HG03460 (cell line): ENCODE results near the gene CLEC2D.
A peak's percentile ranks its signal among the peaks of the same experiment; 100 is the strongest.
"Not testable (repeated sequence)": the region's sequence is repeated elsewhere in the genome, so short reads cannot be mapped to it uniquely, and the experiment has no call there.

ENCODE experiments used
- ATAC-seq: cut with Tn5 transposase; IDR thresholded peaks from one replicate; pipeline ENCODE4 v1.9.1; 2021; ENCODE audit not compliant: unreplicated experiment

CLEC2D gene

DNA sequence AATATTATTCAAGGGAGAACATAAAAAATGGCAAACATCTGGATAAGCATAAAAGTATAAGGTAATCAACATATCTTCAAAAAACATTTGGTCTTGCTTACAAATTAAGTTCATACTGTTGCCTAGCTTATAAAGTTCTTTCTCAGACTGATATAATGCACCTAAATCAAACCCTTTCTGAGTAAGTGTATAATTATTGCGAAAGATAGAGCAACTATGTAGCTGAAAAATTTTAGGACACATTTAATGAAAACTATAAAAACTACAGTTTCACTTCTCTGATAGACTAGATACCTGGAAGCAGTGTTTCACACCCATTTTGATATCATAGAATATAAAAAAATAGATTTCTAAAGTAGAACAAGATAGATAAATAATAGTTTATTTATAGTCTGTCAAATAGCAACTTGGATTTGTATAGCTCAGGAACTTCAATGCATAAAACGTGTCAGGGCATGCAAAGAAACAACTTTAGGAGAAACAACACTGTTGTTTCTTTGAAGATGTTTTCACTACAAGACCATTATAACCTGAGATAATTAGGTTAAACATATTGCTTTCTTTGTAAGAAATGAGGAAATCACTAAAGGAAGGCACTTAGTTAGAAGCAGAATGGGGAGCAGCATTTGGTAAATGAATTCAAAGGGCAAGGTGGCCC lies 55.8 kb downstream of the CLEC2D start:
- no peak for ATAC-seq

DNA sequence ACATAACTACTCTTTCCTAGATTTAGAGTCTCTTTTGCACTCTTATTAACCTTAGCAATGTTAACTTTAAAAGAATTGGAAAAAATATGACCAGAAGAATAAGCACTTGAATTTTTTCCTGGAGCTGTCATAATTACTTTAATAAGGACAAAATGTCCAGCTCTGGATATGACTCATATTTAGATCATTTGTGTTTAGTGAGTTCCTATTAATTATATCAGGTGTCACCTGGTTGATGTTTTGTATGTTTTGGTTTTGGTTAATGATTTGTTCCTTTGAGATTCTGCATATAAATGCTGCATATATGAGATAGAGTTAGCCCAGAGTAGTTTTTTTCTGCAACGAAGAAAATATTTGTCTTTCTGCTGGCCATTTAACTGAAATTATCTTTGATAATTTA lies 58.3 kb downstream of the CLEC2D start:
- no peak for ATAC-seq

DNA sequence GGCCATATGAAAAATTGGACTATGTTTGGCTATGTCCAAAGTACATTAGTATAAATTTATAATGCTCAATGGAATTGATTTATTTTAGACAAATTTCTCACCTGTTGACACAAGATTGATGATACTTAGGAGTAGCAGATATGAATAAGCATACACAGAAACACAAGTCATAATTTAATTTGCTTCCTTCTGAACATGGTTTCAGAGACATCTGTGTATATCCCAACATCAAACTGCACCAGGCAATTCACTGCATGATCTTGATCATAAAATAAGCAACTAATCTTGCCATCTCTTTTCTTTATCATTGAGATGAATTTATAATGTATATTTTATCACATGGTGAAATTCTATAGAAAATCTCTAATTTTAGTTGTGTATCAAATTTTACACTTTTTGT lies 59.6 kb downstream of the CLEC2D start:
- ATAC-seq, result no peak

DNA sequence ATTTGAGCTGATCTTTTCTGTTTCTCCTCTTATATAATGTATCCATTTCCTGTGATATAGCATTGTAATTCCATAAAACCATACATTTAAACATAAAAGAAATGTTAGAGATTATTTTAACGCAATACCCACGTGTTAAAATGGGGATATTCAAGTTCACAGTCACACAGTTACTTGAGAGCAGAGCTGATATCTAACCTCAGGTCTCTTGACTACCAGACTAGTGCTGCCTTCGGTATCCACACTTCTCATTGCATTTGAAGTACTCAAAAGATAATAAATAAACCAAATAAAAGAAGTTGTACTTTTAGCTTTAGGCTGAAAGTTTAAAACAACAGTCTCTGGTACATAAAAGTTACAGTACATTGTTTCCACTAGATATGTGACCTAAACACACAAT lies 60.5 kb downstream of the CLEC2D start:
- ATAC-seq, result no peak

DNA sequence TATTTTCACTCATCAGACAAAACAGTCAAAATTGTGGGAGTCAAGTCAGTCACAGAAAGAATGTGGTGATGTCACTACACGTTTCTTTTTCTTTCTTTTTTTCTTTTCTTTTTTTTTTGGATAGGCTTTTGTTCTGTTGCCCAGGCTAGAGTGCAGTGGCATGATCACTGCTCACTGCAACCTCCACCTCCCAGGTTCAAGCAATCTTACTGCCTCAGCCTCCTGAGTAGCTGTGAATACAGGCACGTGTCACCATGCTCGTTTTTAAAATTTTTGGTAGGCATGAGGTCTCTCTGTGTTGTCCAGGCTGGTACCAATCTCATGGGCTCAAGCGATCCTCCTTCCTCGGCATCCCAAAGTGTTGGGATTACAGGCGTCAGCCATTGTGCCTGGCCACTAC lies 61.1 kb downstream of the CLEC2D start:
- ATAC-seq, result no peak

DNA sequence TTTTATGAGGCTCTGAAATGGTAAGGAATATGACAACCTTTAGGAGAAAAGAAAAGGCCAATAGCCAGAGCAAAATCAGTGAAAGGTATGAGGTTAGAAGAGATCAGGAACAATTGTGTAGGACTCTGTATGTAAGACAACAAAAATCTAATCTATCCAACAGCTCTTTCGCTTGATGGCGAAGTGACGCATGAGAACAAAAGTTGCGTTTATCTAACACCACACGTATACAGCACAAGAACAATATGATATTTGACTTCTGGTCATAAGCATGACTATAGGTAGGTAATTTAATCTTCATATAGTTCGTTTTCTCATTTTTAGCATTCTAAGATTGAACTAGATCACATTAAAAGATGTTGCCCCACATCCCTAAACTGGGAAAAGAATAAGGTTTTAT lies 61.9 kb downstream of the CLEC2D start:
- ATAC-seq, result no peak

DNA sequence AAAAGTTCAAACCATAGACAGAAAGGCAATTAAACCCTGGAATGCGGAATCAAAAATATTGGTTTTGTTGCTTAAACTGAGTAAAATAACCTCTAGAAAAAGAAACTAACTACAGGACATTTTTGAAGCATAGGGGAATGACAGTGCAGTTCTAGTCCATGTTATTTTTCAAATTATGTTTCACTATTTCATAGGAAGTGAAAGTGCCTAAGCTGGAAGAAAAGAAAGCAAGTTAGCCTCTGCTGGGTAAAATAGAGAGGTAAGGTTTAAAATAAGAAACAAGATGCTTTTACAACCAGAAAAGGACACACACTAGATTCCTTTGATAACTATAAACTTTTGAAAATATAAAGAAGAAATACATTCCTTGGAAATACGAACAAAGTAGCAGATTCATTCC lies 62.3 kb downstream of the CLEC2D start:
- ATAC-seq, result peak; percentile 28

DNA sequence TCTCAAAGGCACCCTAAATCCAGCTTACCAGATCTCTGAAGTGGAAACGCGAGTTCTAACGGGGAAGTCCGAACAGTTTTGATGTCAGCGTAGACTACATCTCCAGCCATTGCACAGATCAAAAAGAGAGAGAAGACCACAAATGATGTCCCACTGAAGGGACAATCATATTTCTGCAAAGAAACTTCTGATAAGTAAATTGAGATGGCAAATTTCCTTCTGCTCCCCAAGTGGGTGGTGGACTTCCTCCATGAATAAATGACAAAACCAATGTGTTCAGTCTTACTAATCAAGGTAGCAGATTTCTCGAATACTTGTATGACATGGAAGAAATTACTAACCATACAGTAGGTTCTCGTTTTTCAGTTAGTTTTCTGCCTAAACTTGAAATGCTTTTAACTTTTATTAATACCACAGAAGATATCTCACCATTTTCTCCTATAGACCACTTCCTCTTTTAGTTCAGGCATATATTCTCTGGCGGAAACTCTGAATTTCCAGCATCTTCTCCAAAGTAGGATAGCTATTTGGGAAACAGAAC lies 63.5 kb downstream of the CLEC2D start, which contains the start of gene CLECL1:
Gene CLECL1 (minus strand): TSS at position 177 of the 541 bp plus-strand sequence.
- ATAC-seq, result peak; percentile 39

DNA sequence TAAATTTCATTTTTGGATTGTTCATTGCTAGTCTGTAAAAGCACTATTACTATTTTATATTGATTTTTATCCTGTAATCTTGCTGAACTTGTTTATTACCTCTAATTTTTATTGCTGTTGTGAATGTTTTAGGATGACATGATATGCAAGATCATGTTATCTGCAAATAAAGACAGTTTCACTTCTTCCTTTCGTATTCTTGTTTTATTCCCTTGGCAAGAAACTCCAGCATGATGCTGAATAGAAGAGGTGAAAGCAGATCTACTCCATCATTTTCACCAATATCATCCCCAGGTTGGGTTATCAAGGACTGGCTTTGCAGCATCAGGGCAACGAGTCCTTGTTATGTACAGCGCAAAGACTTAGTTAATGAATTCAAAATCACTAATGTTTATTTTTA lies 66.1 kb downstream of the CLEC2D start:
- ATAC-seq, result no peak

DNA sequence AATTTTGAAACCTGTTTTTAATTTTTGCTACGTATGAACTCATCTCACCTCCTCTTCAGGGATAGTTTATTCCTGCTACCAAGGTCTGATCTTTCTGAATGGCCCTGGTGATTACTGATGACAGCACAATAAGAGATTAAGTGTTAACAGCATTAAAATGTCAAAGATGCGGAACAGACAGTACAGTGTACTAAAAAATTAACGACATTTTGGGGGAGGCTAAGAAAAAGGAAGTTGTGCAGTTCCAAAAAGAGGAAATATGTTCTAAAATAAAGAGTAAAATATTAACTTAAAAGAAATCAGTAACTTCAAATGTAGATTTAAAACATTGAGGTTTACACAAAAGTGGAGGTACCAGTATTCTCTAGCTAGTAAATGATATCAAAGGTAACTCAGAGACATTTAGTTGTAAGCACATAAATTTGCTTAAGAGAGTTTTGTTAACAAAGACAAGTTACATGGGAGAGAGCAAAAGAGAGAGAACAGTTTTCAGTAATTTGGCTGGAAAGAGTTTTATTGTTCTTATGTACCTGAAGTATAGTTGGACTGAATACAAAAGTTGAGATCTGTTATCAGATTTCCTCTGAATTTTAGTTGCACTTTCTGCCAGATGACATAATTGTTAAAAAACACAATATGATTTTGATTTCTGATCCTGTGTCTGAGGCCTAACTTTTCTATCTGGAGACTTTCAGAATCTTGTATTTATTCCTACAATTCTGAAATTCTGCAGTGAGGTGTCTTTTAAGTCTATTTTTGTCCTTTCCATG lies 67.6 kb downstream of the CLEC2D start:
- no peak for ATAC-seq

DNA sequence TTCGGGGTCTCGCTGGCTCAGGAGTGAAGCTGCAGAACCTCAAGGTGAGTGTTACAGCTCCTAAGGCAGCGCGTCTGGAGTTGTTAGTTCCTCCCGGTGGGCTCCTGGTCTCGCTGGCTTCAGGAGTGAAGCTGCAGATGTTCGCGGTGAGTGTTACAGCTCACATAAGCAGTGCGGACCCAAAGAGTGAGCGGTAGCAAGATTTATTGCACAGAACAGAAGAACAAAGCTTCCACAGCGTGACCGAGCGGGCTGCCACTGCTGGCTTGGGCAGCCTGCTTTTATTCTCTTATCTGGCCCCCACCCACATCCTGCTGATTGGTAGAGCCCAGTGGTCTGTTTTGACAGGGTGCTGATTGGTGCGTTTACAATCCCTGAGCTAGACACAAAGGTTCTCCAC lies 69.4 kb downstream of the CLEC2D start:
- not testable (repeated sequence) for ATAC-seq

DNA sequence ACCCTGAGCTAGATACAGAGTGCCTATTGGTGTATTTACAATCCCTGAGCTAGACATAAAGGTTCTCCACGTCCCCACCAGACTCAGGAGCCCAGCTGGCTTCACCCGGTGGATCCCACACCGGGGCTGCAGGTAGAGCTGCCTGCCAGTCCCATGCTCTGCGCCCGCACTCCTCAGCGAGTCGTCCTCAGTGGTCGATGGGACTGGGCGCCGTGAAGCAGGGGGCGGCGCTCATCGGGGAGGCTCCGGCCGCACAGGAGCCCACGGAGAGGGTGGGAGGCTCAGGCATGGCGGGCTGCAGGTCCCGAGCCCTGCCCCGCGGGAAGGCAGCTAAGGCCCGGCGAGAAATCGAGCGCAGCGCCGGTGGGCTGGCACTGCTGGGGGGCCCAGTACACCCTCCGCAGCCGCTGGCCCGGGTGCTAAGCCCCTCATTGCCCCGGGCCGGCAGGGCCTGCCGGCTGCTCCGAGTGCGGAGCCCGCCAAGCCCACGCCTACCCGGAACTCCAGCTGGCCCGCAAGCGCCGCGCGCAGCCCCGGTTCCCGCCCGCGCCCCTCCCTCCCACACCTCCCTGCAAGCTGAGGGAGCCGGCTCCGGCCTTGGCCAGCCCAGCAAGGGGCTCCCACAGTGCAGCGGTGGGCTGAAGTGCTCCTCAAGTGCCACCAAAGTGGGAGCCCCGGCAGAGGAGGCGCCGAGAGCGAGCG lies 70.0 kb downstream of the CLEC2D start:
- ATAC-seq, result not testable (repeated sequence)

DNA sequence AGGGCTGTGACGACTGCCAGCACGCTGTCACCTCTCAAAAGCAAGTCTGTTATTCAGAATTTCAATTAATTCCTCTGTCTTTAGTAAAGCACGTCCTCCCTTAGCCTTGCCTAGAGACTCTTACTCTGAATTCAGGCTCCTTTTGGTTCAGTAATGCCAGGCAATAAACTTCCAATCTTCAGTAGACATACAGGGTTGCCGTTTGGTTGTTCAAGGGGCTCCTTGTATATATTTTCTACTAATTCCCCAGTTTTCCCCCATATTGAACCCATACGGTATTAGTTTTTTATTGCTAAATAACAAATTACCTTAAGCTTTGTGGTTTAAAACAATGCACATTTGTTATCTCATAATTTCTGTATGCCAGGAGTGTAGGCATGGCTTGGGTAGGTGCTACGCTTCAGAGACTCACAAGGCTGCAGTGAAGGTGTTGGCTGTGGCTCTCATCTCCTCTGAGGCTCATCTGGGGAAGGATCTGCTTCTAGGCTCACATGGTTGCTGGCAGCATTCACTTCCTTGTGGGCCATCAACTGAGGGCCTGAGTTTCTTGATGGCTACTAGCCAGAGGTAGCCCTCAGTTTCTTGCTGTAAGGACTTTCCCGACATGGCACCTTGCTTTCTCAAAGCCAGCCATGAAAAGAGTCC lies 70.7 kb downstream of the CLEC2D start:
- ATAC-seq, result no peak

DNA sequence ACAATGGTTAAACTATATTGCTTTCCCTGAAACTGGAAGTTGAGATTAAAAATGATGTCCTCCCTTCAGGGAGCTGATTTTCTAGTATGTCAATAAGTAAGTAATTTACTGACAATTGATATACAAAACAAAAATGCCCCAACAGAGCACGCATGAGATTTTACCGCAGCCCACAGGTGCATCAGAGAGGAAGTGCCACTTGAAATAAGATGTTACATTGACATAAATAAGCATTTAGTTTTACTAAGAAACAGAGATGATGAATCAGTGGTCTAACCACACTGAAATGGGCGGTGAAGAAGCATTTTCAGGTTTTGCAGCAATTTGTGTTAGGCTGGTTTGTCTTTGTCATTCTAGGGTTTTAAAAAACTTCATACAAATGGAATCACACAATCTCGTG lies 72.2 kb downstream of the CLEC2D start:
- no peak for ATAC-seq

DNA sequence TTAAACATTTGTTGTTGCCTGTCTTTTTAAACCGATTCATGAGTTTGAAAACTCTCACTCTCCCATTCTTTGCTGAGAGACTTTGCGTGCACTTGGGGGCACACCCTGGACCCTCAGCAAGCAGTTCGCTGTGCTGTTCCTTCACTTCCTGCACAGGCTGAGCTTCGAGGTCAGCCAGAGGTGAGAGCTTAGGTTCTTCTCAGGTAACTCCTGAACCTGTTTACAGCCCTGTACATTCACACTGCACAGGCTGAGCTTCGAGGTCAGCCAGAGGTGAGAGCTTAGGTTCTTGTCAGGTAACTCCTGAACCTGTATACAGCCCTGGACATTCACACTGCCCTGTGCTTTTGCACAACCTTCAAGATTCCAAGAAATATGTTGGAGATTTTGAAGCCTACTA lies 73.1 kb downstream of the CLEC2D start:
- ATAC-seq, result no peak

DNA sequence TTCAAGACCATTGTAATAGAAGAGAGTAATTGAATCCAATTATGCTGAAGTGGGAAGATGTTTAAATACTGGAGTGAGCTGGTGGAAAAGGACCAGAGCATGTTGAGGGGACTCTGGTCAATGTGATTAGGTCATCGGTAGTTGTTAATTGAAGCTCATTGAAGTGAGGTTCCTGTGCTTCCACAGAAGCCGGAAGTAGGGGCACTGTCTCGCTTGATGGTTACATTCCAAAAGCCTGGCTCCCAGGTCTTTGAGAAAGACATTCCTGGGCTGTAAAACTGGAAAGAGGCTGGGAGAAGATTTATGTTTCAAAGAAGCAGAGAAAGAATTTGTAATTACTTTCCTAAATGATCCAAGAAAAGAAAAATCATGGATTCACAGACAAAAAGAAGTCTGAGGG lies 75.7 kb downstream of the CLEC2D start:
- no peak for ATAC-seq
